Daoy (cell line): ENCODE results near the gene ADNP. TPM values are rescaled to one million over a fixed set of nuclear protein-coding genes. Genes with fewer than 3 reads are reported as not detected.

Experiments
- DNase-seq: peaks from one replicate; pipeline ENCODE4 v3.0.0-alpha.2; 2015; ENCODE audit warnings: low read depth
- total RNA-seq: library from RNA; depleted of rRNA; stranded (reverse); fragments of >200 nt; shearing (Covaris generic); gene quantifications from 2 replicates; pipeline ENCODE4 v1.2.3, GENCODE V29; 2014

ADNP gene
- total RNA-seq, 1 experiment from 2014 or later = 14.7 TPM

DNA sequence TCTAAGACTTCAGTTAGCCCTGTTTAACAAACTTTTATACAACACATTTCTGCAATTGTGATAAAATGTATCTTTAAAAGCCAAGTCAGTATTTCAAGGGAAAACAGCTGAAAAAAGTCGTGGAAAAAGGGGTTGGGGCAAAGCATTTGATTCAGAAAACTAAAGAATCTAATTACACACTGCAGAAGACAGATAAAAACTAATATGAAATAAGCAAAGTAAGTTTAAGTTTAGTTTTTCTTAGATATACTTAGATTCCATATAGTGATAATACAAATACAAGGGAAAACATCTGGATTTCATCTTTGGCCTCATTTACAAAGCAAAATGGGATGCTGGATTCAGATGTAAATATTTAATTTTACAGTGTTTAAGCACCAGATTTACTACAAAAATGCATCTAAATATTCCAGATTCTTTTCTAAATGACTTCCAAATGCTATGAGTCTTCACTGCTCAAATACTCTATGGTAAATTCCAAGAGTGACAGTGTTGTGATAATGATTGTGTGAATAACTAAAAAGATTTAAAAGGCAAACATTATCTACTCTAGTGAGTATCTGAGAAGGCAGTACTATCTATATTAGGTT, 1.5 kb upstream of the ADNP start:
- no peak for DNase-seq

- no peak for DNase-seq
These were observed 814 bp upstream of the ADNP start for GRCh38 chr20:50932016-50932485.

DNA sequence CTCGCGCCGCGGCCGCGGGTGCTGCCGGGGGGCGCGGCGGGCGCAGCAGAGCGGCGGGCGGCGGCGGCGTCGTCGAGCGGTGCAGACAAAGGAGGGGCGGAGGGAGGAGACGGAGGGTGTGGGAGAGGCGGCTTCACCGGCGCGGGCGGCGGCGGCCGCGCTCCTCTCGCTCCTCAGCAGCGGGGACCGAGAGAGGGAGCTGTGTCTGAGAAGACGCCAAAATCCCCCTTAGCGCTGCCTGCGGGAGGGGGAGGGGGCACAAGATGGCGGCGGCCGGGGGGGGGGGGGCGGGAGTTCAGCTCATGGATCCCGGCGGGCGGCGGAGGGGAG, 296 bp downstream of the ADNP start:
- DNase-seq = no peak

- peak; percentile 22 for DNase-seq
These were observed 880 bp downstream of the ADNP start for GRCh38 chr20:50930139-50930975.

DNA sequence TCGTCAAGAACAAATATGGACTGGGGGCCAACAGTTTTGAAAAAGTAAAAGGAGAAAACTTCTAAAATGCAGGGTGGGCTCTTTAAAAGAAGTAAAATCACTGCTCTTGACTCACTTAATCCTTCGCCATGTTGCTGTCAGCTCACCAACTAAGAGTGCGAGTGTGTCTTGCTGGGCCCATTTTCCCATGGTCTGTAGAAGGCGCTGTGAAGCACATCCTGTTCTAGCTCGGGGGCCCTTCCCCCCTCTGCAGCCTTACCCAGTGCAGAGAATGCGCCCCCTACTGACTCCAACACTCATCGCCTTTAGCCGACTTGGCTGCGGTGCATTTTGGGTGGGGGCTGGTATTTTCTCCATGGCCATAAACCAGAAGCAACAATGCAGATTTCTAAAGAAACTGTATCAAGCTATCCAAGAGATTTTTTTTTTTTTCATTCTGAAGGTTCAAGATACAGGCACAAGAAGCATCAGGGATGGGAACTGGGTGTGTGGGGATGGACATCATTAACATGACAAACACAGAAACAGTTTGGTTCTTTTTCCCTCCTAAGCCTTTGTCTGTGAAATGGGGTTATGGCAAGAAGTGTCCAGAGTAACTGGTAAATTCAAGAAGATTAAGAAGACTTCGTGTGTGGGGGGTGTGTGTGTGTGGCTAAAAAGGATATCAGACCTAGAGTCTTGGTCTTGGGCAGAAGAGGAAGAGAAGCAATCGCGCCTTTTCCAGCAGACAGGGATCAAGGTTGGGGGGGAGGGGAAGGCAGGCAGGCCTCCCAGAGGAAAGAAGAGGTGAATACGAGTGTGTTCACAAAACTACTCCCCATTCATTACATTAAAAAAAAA, 1.7 kb downstream of the ADNP start:
- peak; percentile 94 for DNase-seq

- DNase-seq = no peak
These were observed 2.8 kb downstream of the ADNP start for GRCh38 chr20:50928469-50928868.

- no peak for DNase-seq
These were observed 4.7 kb downstream of the ADNP start for GRCh38 chr20:50926530-50926929.

- no peak for DNase-seq
These were observed 6.8 kb downstream of the ADNP start for GRCh38 chr20:50924261-50924920.

GRCh38 chr20:50921803-50922501, 9.3 kb downstream of the ADNP start:
- DNase-seq = no peak

- DNase-seq = no peak
These were observed 10.2 kb downstream of the ADNP start for GRCh38 chr20:50920997-50921396.

DNA sequence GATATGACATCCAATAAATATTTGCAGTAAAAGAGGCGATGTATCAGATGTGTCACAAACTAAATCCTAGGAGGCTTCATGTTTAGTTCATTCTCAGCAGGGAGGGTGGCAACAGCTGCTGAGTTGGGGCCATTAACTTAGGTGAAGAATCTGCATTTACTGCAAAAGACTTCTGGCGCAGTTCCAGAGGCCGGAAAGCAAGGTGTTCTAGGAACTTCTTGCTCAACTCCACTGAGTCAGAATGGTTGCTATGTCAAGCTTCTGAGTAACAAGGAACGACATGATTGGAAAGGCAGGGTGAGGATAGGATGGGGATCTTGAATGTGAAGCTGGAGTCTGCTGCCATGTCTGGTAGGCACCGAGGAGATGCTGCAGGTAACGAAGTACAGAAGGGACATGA, 11.7 kb downstream of the ADNP start:
- DNase-seq = peak; percentile 9

DNA sequence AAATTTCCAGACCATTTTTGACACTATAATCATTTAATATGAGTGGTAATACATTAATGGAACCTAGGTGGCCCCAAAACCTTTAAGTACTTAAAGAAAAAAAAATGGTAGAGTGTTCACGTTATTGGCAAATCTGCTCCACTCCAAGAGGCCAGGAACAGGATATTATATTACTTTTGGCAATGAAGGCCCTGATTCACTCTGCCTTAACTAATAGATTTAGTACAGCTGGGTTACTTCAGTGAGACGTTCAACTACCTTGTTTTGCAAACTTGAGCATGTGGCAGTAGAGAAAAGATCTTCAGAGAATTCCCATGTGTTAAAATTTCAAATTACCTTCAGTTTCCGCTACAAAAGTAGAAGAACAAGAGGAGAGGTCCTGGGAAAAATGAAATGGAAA, 12.8 kb downstream of the ADNP start:
- no peak for DNase-seq

GRCh38 chr20:50916934-50917333, 14.3 kb downstream of the ADNP start:
- no peak for DNase-seq

GRCh38 chr20:50916257-50916656, 15.0 kb downstream of the ADNP start:
- peak; percentile 8 for DNase-seq

- DNase-seq = no peak
These were observed 15.8 kb downstream of the ADNP start for GRCh38 chr20:50915424-50915823.

DNA sequence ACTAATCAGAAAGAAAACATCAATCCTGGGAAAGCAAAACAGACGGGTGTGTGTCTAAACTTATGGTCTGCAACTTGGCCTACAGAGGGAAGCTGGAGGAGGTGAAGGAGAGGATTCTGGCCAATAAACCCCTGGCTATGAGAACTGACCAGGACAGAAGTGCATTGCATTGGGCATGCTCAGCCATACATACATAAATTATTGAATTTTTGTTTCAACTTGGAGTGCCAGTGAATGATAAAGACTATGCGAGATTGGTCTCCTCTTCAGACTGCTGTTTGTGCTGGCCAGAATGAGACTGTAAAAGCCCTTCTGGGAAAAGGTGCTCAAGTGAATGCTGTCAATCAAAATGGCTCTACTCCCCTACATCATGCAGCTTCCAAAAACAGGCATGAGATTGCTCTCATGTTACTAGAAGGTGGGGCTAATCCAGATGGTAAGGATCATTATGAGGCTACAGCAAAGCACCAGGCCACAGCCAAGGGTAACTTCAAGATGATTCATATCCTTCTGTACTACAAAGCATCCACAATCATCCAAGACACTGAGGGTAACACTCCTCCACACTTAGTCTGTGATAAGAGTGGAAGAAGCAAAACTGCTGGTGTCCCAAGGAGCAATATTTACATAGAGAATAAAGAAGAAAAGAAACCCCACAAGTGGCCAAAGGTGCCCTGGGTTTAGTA, 17.4 kb downstream of the ADNP start:
- DNase-seq = peak; percentile 70

GRCh38 chr20:50911716-50912115, 19.5 kb downstream of the ADNP start:
- DNase-seq = no peak

- no peak for DNase-seq
These were observed 20.2 kb downstream of the ADNP start for GRCh38 chr20:50911030-50911429.

DNA sequence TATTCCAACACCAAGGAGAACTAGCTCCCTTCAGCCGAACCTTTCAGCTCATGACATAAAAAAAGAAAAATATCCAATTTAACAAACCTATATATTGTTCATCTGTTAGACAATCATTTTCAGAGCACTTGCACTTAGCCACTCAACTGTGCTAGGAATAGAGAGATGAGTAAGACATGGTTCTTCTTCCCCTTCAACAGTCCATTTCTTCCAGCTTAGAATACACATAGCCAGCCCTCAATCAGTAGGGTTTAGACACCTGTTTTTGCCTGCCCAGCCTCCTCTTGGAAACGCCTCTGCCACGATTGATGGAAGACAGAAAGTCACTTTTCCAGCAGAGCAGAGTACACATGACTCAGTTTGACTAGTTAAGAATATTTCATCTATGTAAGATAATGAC, 21.8 kb downstream of the ADNP start:
- DNase-seq = no peak

- no peak for DNase-seq
These were observed 27.1 kb downstream of the ADNP start for GRCh38 chr20:50904067-50904570.
